ENCODE results near the gene C6orf52.

The C6orf52 gene

GRCh38 chr6:10725716-10726115 is 31.3 kb upstream of the C6orf52 start:
- no peak for ATAC-seq

GRCh38 chr6:10725044-10725443 is 30.6 kb upstream of the C6orf52 start:
- TF ChIP-seq ZNF8 (CRISPR knock-in tag; IDR thresholded peaks at IDR 0.05) (no peak), CSRNP3 (CRISPR knock-in tag; IDR thresholded peaks at IDR 0.05) (no peak), SNAI2 (CRISPR knock-in tag; IDR thresholded peaks at IDR 0.05) (no peak), BACH2 (CRISPR knock-in tag; IDR thresholded peaks at IDR 0.05; ENCODE audit: borderline replicate concordance) (no peak), TSHZ2 (CRISPR knock-in tag; IDR thresholded peaks at IDR 0.05) (no peak), ESRRG (CRISPR knock-in tag; IDR thresholded peaks at IDR 0.05) (no peak), ARNTL (CRISPR knock-in tag; IDR thresholded peaks at IDR 0.05; ENCODE audit: borderline replicate concordance, low read depth) (no peak), ZFP3 (CRISPR knock-in tag; IDR thresholded peaks at IDR 0.05) (no peak)
- no peak for ATAC-seq

More at GRCh38 chr6:10725716-10726115, 31.3 kb upstream of the C6orf52 start:
- TF ChIP-seq ZC3H10 (CRISPR knock-in tag; IDR thresholded peaks at IDR 0.05) (no peak), TCF4 (CRISPR knock-in tag; IDR thresholded peaks at IDR 0.05; ENCODE audit: borderline replicate concordance) (no peak), ESRRG (CRISPR knock-in tag; IDR thresholded peaks at IDR 0.05) (no peak), ZNF565 (CRISPR knock-in tag; conservative IDR thresholded peaks at IDR 0.05; ENCODE audit: low read depth) (no peak)

GRCh38 chr6:10723567-10723881 is 29.1 kb upstream of the C6orf52 start:
- ATAC-seq = peak; percentile 4; the same call in 2 of the 3 replicates
- TF ChIP-seq CSRNP3 (CRISPR knock-in tag; IDR thresholded peaks at IDR 0.05) = no peak
- no peak for TF ChIP-seq ESRRG (CRISPR knock-in tag; IDR thresholded peaks at IDR 0.05)
- no peak for TF ChIP-seq TCF4 (CRISPR knock-in tag; IDR thresholded peaks at IDR 0.05; ENCODE audit: borderline replicate concordance)
- no peak for TF ChIP-seq RARB (CRISPR knock-in tag; IDR thresholded peaks at IDR 0.05)
- TF ChIP-seq PPARA (CRISPR knock-in tag; IDR thresholded peaks at IDR 0.05; ENCODE audit: borderline replicate concordance) = no peak
- no peak for TF ChIP-seq ZFP3 (CRISPR knock-in tag; IDR thresholded peaks at IDR 0.05)
- TF ChIP-seq ZNF565 (CRISPR knock-in tag; conservative IDR thresholded peaks at IDR 0.05; ENCODE audit: low read depth) = no peak
- TF ChIP-seq PATZ1 (CRISPR knock-in tag; IDR thresholded peaks at IDR 0.05; ENCODE audit: borderline replicate concordance) = no peak
- TF ChIP-seq CSDC2 (CRISPR knock-in tag; IDR thresholded peaks at IDR 0.05) = no peak

- no peak; the same call in 1 of the 2 replicates for TF ChIP-seq TCF4 (CRISPR knock-in tag; IDR thresholded peaks at IDR 0.05; ENCODE audit: borderline replicate concordance)
- TF ChIP-seq CSDC2 (CRISPR knock-in tag; IDR thresholded peaks at IDR 0.05) = no peak
- no peak for TF ChIP-seq ZFP3 (CRISPR knock-in tag; IDR thresholded peaks at IDR 0.05)
- TF ChIP-seq BACH2 (CRISPR knock-in tag; IDR thresholded peaks at IDR 0.05; ENCODE audit: borderline replicate concordance) = no peak
- no peak for TF ChIP-seq ZNF565 (CRISPR knock-in tag; conservative IDR thresholded peaks at IDR 0.05; ENCODE audit: low read depth)
- no peak for TF ChIP-seq ARNTL (CRISPR knock-in tag; IDR thresholded peaks at IDR 0.05; ENCODE audit: borderline replicate concordance, low read depth)
- ATAC-seq = peak; percentile 99
Measured at GRCh38 chr6:10722820-10723566, 28.6 kb upstream of the C6orf52 start, which contains the start of gene TMEM14C. TMEM14C (plus strand) TSS chr6:10723070; CDS start chr6:10724614, 1,544 bp downstream.

- no peak for ATAC-seq
- TF ChIP-seq POU6F1 (CRISPR knock-in tag; IDR thresholded peaks at IDR 0.05; ENCODE audit: borderline replicate concordance, low read depth) = no peak
- TF ChIP-seq TOX (CRISPR knock-in tag; IDR thresholded peaks at IDR 0.05; ENCODE audit: borderline replicate concordance) = no peak
- TF ChIP-seq CSRNP3 (CRISPR knock-in tag; IDR thresholded peaks at IDR 0.05) = no peak
- TF ChIP-seq PATZ1 (CRISPR knock-in tag; IDR thresholded peaks at IDR 0.05; ENCODE audit: borderline replicate concordance) = no peak
- TF ChIP-seq ZNF565 (CRISPR knock-in tag; conservative IDR thresholded peaks at IDR 0.05; ENCODE audit: low read depth) = no peak
Measured at GRCh38 chr6:10722570-10722819, 28.1 kb upstream of the C6orf52 start.
